ENCODE measurements around the gene MAN2B1.
A peak's percentile ranks its signal among the peaks of the same experiment; 100 is the strongest.
"Not testable (repeated sequence)": the region's sequence is repeated elsewhere in the genome, so short reads cannot be mapped to it uniquely, and the experiment has no call there.

The MAN2B1 gene

DNA sequence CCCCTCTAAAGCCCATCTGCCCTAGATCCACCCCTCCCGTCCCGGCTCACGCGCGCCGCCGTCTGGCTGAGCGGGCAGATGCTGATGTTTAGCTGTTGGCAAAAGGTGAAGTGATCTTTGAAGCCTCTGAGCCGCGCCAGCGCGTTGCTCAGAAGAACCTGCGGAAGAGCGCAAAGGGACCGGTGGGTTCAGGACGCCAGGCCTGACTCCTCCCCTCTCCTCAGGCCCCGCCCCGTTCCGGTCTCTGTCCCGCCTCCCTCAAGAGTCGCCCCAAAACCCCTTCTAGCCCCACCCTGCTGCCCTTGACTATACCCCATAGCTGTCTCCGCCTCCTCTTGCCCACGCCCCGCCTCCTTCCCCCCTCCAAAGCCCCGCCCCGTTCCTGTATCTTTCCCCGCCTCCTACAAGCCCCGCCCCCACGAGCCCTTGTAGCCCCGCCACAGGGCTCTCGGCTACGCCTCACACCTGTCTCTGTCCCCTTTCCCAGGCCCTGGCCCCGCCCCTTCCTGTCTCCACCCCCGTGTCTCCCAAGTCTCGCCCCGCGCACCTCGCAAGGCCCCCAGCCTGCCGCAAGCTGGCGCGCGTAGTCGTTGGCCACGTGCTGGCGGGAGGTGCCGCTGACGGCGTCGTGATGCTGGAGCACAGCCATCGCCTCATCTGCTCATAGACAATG is 9.5 kb downstream of the MAN2B1 start:
- DNase-seq = no peak

- no peak for DNase-seq
Measured at GRCh38 chr19:12655546-12655945, 11.0 kb downstream of the MAN2B1 start.

DNA sequence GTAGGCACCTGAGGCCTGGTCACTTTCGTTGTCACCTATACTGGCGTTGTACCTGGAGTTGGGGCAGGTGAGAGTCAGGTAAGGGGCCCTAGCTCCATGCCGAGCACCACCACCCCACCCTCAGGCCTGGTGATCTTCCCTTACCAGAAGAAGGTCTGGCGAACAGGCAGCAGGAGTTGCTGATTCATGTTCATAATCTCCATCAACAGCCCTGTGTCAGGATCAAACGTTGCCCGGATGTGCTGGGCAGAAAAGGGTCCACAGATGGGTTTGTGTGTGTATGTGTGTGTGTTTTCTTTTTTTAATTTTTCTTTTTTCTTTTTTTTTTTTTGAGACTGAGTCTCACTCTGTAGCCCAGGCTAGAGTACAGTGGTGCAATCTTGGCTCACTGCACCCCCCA is 14.3 kb downstream of the MAN2B1 start:
- no peak for DNase-seq

DNA sequence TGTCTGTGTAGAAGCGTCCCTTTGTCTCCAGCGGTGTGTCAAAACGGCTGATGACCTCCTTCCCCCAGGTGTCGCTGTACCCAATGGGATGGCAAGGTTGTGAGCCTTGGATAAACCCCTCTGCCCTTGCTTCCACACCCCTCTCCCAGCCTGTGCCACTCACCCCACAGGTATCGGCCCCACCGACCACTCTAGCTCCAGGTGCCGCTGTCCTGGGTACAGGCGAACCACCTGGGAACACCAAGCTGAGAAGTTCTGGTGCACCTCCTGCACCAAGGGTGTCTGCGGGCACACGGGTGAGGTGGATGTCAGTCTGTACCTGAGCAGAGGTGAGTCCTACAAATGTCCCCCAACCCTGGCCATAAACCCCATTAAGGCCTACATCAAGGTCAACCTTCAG is 16.6 kb downstream of the MAN2B1 start:
- DNase-seq = no peak

DNA sequence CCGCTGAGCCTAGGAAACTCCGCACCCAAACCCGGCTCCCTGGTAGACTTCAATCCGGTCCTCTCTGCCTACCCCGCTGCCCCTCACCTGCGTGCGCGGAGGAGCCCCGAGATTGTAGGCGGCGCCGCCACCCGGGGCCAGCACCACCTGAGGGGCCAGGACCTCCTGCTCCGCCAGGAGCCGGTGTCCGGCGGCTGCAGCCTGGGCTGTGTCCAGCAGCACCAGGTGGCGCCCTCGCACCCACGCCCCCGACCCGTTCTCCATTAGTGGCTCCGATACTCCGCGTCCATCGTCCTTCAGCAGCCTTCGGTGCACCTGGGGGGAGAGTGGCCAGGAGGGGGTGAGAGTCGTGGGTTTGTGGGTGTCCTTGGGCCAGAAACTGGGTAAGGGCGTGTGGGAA is 18.5 kb downstream of the MAN2B1 start:
- DNase-seq = no peak

GRCh38 chr19:12647490-12648071 is 19.0 kb downstream of the MAN2B1 start:
- no peak for DNase-seq

DNA sequence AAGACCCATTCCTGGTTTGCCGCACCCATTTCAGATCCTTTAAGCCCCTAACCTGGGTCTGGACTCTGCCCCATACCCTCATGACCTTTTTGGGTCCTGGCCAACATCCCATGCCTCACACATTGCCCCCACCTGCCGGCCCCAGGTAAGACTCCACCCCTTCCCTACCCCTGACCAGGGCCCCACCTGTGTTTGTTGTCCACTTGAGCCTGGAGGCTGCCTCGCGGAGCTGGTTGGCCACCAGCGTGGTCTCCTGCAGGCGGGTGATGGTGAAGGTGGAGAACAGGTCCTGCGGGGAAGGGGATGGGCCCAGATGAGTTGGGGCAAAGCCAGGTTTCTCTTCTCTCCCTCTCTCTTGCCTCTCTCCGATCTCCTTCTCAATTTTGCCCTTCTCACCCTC is 19.5 kb downstream of the MAN2B1 start:
- DNase-seq = no peak

GRCh38 chr19:12646551-12646950 is 20.0 kb downstream of the MAN2B1 start:
- DNase-seq = no peak

GRCh38 chr19:12643716-12644115 is 22.8 kb downstream of the MAN2B1 start:
- DNase-seq = not testable (repeated sequence)

- DNase-seq = no peak
Measured at GRCh38 chr19:12642506-12642905, 24.0 kb downstream of the MAN2B1 start.

- no peak for DNase-seq
Measured at GRCh38 chr19:12641456-12641855, 25.1 kb downstream of the MAN2B1 start.

GRCh38 chr19:12639901-12640613 is 26.5 kb downstream of the MAN2B1 start:
- DNase-seq = peak; percentile 89 to 94

GRCh38 chr19:12638611-12639182 is 27.8 kb downstream of the MAN2B1 start:
- no peak for DNase-seq

DNA sequence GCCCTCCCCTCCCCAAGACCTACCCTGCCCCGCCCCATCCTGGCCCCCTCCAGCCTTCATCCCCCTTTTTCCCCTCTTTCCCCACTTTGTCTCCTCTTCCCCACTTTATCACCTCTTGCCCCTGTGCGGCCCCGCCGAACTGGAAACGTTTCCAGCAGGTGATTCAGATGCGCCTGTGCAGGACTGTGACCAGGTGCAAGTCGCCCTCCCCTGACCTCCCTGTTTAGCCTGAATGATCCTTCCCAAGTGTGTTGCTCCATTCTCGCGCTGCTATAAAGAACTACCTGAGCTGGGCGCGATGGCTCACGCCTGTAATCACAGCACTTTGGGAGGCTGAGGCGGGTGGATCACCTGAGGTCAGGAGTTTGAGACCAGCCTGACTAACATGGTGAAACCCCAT is 29.9 kb downstream of the MAN2B1 start:
- DNase-seq = no peak

GRCh38 chr19:12629215-12629614 is 37.3 kb downstream of the MAN2B1 start:
- DNase-seq = no peak

DNA sequence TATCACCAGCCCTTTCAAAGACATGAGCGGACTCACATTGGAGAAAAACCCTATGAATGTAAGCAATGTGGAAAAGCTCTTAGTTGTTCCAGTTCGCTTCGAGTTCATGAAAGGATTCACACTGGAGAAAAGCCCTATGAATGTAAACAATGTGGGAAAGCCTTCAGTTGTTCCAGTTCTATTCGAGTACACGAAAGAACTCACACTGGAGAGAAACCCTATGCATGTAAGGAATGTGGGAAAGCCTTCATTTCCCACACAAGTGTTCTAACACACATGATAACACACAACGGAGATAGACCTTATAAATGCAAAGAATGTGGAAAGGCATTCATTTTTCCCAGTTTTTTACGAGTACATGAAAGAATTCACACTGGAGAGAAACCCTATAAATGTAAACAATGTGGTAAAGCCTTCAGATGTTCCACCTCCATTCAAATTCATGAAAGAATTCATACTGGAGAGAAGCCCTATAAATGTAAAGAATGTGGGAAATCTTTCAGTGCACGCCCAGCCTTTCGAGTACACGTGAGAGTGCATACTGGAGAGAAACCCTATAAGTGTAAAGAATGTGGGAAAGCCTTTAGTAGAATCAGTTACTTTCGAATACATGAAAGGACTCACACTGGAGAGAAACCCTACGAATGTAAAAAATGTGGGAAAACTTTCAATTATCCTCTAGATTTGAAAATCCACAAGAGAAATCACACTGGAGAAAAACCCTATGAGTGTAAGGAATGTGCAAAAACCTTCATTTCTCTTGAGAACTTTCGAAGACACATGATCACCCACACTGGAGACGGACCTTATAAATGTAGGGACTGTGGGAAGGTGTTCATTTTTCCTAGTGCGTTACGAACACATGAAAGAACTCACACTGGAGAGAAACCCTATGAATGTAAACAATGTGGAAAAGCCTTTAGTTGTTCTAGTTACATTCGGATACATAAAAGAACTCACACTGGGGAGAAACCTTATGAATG is 38.2 kb downstream of the MAN2B1 start:
- no peak for DNase-seq

DNA sequence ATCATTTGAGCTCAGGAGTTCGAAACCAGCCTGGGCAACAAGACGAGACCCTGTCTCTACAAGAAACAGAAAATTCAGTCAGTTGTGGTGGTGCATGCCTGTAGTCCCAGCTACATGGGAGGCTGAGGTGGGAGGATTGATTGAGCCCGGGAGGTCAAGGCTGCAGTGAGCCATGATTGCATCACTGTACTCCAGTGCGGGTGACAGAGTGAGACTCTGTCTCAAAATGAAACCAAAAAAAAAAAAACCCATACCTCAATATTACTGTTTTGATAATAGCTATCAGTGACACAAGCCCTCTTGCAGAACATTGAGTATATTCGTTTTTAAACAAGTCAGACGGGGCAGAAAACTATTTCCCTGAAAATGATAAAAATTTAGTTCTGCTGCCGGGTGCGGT is 39.6 kb downstream of the MAN2B1 start:
- no peak for DNase-seq

- no peak for DNase-seq
Measured at GRCh38 chr19:12623361-12624031, 43.0 kb downstream of the MAN2B1 start.

DNA sequence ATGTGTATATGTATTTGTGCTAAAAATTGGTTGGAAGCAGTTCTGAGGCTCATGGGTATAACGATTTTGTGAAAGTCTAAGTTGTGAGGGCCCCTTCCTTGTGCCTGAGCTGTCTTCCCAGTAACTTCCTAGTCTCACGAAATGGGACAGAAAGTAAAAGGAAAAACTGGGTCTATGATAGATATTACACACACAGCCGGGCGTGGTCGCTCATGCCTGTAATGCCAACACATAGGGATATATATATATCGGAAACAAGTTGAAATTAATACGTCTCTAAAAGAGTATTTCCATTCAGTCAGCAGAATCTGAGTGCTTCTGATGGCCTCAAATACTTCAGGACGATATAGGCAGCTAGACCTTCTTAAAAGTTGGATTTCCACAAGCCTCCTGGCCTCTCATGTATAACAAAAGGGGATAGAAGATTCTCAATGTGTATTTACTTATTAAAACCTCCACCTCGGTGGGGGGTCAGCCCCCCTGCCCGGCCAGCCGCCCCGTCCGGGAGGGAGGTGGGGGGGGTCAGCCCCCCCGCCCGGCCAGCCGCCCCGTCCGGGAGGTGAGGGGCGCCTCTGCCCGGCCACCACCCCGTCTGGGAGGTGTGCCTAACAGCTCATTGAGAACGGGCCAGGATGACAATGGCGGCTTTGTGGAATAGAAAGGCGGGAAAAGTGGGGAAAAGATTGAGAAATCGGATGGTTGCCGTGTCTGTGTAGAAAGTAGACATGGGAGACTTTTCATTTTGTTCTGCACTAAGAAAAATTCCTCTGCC is 45.1 kb downstream of the MAN2B1 start:
- DNase-seq = not testable (repeated sequence)

DNA sequence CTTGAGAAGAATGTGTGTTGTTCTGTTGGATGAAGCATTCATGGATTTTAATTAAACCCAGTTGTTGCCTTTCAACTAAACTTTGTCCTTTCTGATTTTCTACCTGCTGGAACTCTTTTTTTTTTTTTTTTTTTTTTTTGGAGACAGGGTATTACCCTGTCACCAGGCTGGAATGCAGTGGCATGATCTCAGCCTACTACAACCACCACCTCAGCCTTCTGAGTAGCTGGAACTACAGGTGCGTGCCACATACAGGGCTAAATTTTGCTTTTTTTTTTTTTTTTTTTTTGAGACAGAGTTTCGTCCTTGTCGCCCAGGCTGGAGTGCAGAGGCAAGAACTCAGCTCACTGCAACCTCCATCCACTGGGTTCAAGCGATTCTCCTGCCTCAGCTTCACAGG is 48.9 kb downstream of the MAN2B1 start:
- no peak for DNase-seq

GRCh38 chr19:12611361-12611699 is 55.2 kb downstream of the MAN2B1 start:
- peak in 1 of 2 experiments; percentile 36 for DNase-seq
